Ishikawa (cell line): ENCODE results near the gene SEMA6B.

Experiments used
- CEBPB ChIP-seq: IDR thresholded peaks from 2 replicates; pipeline ENCODE4 v1.6.1; 2012
- CREB1 ChIP-seq: IDR thresholded peaks from 2 replicates; pipeline ENCODE4 v1.6.1; 2012; ENCODE audit warnings: low read depth
- EP300 ChIP-seq: IDR thresholded peaks from 2 replicates; pipeline ENCODE4 v1.6.1; 2012; ENCODE audit warnings: borderline replicate concordance
- REST ChIP-seq: IDR thresholded peaks from 2 replicates; pipeline ENCODE4 v1.6.1; 2012; ENCODE audit warnings: low read depth, mild to moderate bottlenecking

- TF ChIP-seq REST (no peak), CEBPB (no peak), CREB1 (no peak), EP300 (no peak)
Measured at GRCh38 chr19:4508698-4509097, 50.8 kb downstream of the SEMA6B start.
